Natural killer cell (primary cell): ENCODE data around the gene METTL3. TPM values are rescaled to one million over a fixed set of nuclear protein-coding genes. Genes with fewer than 3 reads are reported as not detected.

ENCODE experiments used
- ATAC-seq, 3 donors: fragments of 150-1000 bp in 2 of 3; fragments of 200-7000 bp in 1 of 3; cut with Tn5 transposase; 1 replicate in 1 of 3; 2 replicates in 2 of 3; pipeline ENCODE4 v1.10.0; 2021; ENCODE audit warnings: mild to moderate bottlenecking in 2 of 3, moderate library complexity in 2 of 3
- DNase-seq, 2 donors: peaks; one replicate each; pipeline versions ENCODE4 v3.0.0 to v3.0.0-alpha.2; 2013 to 2021; ENCODE audit warnings: mixed read lengths in 1 of 2
- H3K27ac ChIP-seq: one replicate; pipeline ENCODE4 v1.5.1; 2013; ENCODE audit warnings: mild to moderate bottlenecking, low read length
- H3K27me3 ChIP-seq: one replicate; pipeline ENCODE4 v1.6.1; 2013; ENCODE audit warnings: low read length; ENCODE audit not compliant: control insufficient read depth, insufficient read depth
- H3K36me3 ChIP-seq: one replicate; pipeline ENCODE4 v1.6.1; 2013; ENCODE audit warnings: low read length; ENCODE audit not compliant: control insufficient read depth, insufficient read depth
- H3K4me1 ChIP-seq: one replicate; pipeline ENCODE4 v1.6.1; 2013; ENCODE audit warnings: low read length; ENCODE audit not compliant: control insufficient read depth, insufficient read depth
- H3K4me3 ChIP-seq: one replicate; pipeline ENCODE4 v1.5.1; 2013; ENCODE audit warnings: low read length
- H3K9me3 ChIP-seq: one replicate; pipeline ENCODE4 v1.6.1; 2013; ENCODE audit warnings: low read length; ENCODE audit not compliant: control insufficient read depth, insufficient read depth
- H3K27ac Mint-ChIP-seq, 2 donors: one replicate each; pipeline ENCODE4 v1.8.0; 2022; ENCODE audit warnings: mild to moderate bottlenecking in 2 of 2, mixed read lengths in 2 of 2, moderate library complexity in 1 of 2
- H3K27me3 Mint-ChIP-seq, 2 donors: one replicate each; pipeline ENCODE4 v1.8.0; 2022; ENCODE audit warnings: low read depth in 2 of 2, mixed read lengths in 2 of 2
- H3K36me3 Mint-ChIP-seq: one replicate; pipeline ENCODE4 v1.8.0; 2022; ENCODE audit warnings: mixed read lengths
- H3K4me1 Mint-ChIP-seq, 2 donors: one replicate each; pipeline ENCODE4 v1.8.0; 2022; ENCODE audit warnings: mixed read lengths in 2 of 2
- H3K4me3 Mint-ChIP-seq: one replicate; pipeline ENCODE4 v1.8.0; 2022; ENCODE audit warnings: mild to moderate bottlenecking, moderate library complexity, mixed read lengths
- H3K9me3 Mint-ChIP-seq, 2 donors: one replicate each; pipeline ENCODE4 v1.8.0; 2022; ENCODE audit warnings: mixed read lengths in 2 of 2
- CTCF ChIP-seq: fragments of 200-600 bp; IDR thresholded peaks from one replicate; pipeline ENCODE4 v1.8.0; 2022; ENCODE audit warnings: antibody characterized with exemption
- WGBS: methylation state at CpG from one replicate; pipeline ENCODE4 v1.1.7; 2013; ENCODE audit warnings: missing lambda C conversion rate; ENCODE audit not compliant: insufficient coverage; 5-methylcytosine and 5-hydroxymethylcytosine counted together
- intact Hi-C: fragments of 100-400 bp; cut with micrococcal nuclease; formaldehyde crosslinking; loops from one replicate; pipeline ENCODE4 v1.14.2; 2022
- total RNA-seq, 4 donors: library from RNA; stranded (reverse); fragments of 120-200 nt in 1 of 4; gene quantifications; one replicate each; pipeline versions ENCODE4 v1.2.3 to v1.2.4, GENCODE V29; 2013 to 2022

Gene METTL3
- total RNA-seq, 3 donors from 2014 or later (not counting 1 experiment from before 2014, with no cell fraction given): 63.3 to 72.5 (median 68.3) TPM

GRCh38 chr14:21455592-21455911 lies 55.6 kb downstream of the METTL3 start:
- ATAC-seq: peak; percentile 1 to 11 (median 9)
- Histone ChIP-seq H3K9me3 (no peaks in the 10 kb centered on the region), H3K4me3 (peak overlapping the region; percentile 86), H3K4me1 (peaks cover 18% of the 10 kb centered on the region), H3K36me3 (peaks cover 5% of the 10 kb centered on the region), H3K27me3 (no peaks in the 10 kb centered on the region), H3K27ac (peak overlapping the region; percentile 96)
- H3K27me3 Mint-ChIP-seq: no peaks in the 10 kb centered on the region
- intact Hi-C loops: no loop called here
- no peaks in the 10 kb centered on the region for H3K9me3 Mint-ChIP-seq
- H3K4me3 Mint-ChIP-seq: peak overlapping the region; percentile 97
- peak overlapping the region; percentile 98 for H3K27ac Mint-ChIP-seq
- no peak for DNase-seq
- peaks cover 38 to 45% of the 10 kb centered on the region in 2 donors for H3K4me1 Mint-ChIP-seq
- 0% methylated on average over 17 of the region's 17 CpGs for WGBS
- TF ChIP-seq CTCF: no peak
- H3K36me3 Mint-ChIP-seq: no peaks in the 10 kb centered on the region

- Histone ChIP-seq H3K4me1 (peaks cover 18% of the 10 kb centered on the region), H3K27me3 (no peaks in the 10 kb centered on the region), H3K27ac (peak overlapping the region; percentile 96), H3K9me3 (no peaks in the 10 kb centered on the region), H3K4me3 (peak overlapping the region; percentile 86), H3K36me3 (peaks cover 4% of the 10 kb centered on the region)
- Mint-ChIP-seq H3K27ac (peak overlapping the region; percentile 98), H3K9me3 (no peaks in the 10 kb centered on the region), H3K4me3 (peak overlapping the region; percentile 97), H3K36me3 (no peaks in the 10 kb centered on the region), H3K4me1 (peaks cover 43 to 50% of the 10 kb centered on the region in 2 donors), H3K27me3 (no peaks in the 10 kb centered on the region)
- WGBS: 42% methylated on average over 15 of the region's 15 CpGs
- intact Hi-C loops: no loop called here
- ATAC-seq (no peak), DNase-seq (peak in 1 of 2 donors; percentile 65)
- no peak for TF ChIP-seq CTCF
Observed at GRCh38 chr14:21454843-21455544, 56.1 kb downstream of the METTL3 start.

- intact Hi-C loops: no loop called here
- Mint-ChIP-seq H3K36me3 (no peaks in the 10 kb centered on the region), H3K9me3 (no peaks in the 10 kb centered on the region), H3K27ac (peak overlapping the region; percentile 63 to 75), H3K4me3 (no peak overlapping the region), H3K4me1 (peaks cover 51 to 55% of the 10 kb centered on the region in 2 donors), H3K27me3 (no peaks in the 10 kb centered on the region)
- Histone ChIP-seq H3K27me3 (no peaks in the 10 kb centered on the region), H3K4me1 (peaks cover 10% of the 10 kb centered on the region), H3K27ac (no peak overlapping the region), H3K9me3 (no peaks in the 10 kb centered on the region), H3K4me3 (no peak overlapping the region), H3K36me3 (peaks cover 3% of the 10 kb centered on the region)
- 83% methylated on average over 1 of the region's 1 CpG for WGBS
- DNase-seq: no peak
- no peak for TF ChIP-seq CTCF
- no peak for ATAC-seq
Observed at GRCh38 chr14:21449899-21450216, 61.3 kb downstream of the METTL3 start.

Other genes with a start within 250 kb of the METTL3 start
- gene HNRNPC, start 241.9 kb downstream of the METTL3 start, total RNA-seq: 100 to 1,000 TPM; 501 to 547 (median 515) TPM
- under 1 TPM in 2 of 3 donors, not detected in 1; 0.68 to 0.85 TPM for gene RPGRIP1, start 231.3 kb downstream of the METTL3 start, total RNA-seq
- gene SUPT16H, start 127.3 kb downstream of the METTL3 start, total RNA-seq: 10 to 100 TPM; 60.3 to 72.6 (median 65.1) TPM
- 100 to 1,000 TPM; 150 to 167 (median 162) TPM for gene CHD8, start 55.2 kb downstream of the METTL3 start, total RNA-seq
- gene RAB2B, start 34.4 kb downstream of the METTL3 start, total RNA-seq: 10 to 100 TPM; 43.3 to 64.7 (median 50.9) TPM
- gene TOX4, start 34.1 kb downstream of the METTL3 start, total RNA-seq: 100 to 1,000 TPM; 103 to 123 (median 123) TPM
- 1 to 10 TPM; 1.6 to 2.5 (median 2.2) TPM for gene SALL2, start 15.0 kb upstream of the METTL3 start, total RNA-seq
- not detected for gene OR10G3, start 68.7 kb upstream of the METTL3 start, total RNA-seq
- not detected for gene OR10G2, start 123.6 kb upstream of the METTL3 start, total RNA-seq
- gene OR4E2, start 142.5 kb upstream of the METTL3 start, total RNA-seq: not detected
- not detected for gene OR4E1, start 162.5 kb upstream of the METTL3 start, total RNA-seq